Activated CD8-positive, alpha-beta T cell treated with anti-CD3 and anti-CD28 coated beads for 36 hours (primary cell): Measurements from ENCODE around the gene CEP85L. TPM values are rescaled to one million over a fixed set of nuclear protein-coding genes. Genes with fewer than 3 reads are reported as not detected.

Source experiments
- ATAC-seq: fragments of 200-7000 bp; cut with Tn5 transposase; one replicate; pipeline ENCODE4 v1.10.0; 2021; ENCODE audit warnings: mild to moderate bottlenecking, moderate library complexity
- CTCF ChIA-PET: fragments of 350-600 bp; sonication (Branson Sonifier 250); formaldehyde crosslinking; loops from one replicate; lab custom pipeline; 2021; ENCODE audit warnings: antibody characterized with exemption; lab: Charles Lee
- POLR2A ChIA-PET: fragments of 350-600 bp; sonication (Branson Sonifier 250); formaldehyde crosslinking; loops from one replicate; lab custom pipeline; 2021; ENCODE audit warnings: antibody characterized with exemption; lab: Charles Lee
- DNase-seq: peaks from one replicate; pipeline ENCODE4 v3.0.0-alpha.2; 2020
- H3K27ac Mint-ChIP-seq: one replicate; pipeline ENCODE4 v1.8.0; 2021; ENCODE audit warnings: mild to moderate bottlenecking, mixed read lengths
- H3K27me3 Mint-ChIP-seq: one replicate; pipeline ENCODE4 v1.8.0; 2021; ENCODE audit warnings: mixed read lengths
- H3K36me3 Mint-ChIP-seq: one replicate; pipeline ENCODE4 v1.8.0; 2021; ENCODE audit warnings: low read depth, mixed read lengths
- H3K4me1 Mint-ChIP-seq: one replicate; pipeline ENCODE4 v1.8.0; 2021; ENCODE audit warnings: low read depth, mixed read lengths
- H3K4me3 Mint-ChIP-seq: one replicate; pipeline ENCODE4 v1.8.0; 2021; ENCODE audit warnings: mild to moderate bottlenecking, moderate library complexity, mixed read lengths
- H3K9me3 Mint-ChIP-seq: one replicate; pipeline ENCODE4 v1.8.0; 2021; ENCODE audit warnings: mixed read lengths
- CTCF ChIP-seq: fragments of 200-600 bp; IDR thresholded peaks from one replicate; pipeline ENCODE4 v1.8.0; 2022; ENCODE audit warnings: antibody characterized with exemption, mild to moderate bottlenecking
- intact Hi-C: fragments of 100-400 bp; cut with micrococcal nuclease; formaldehyde crosslinking; loops from one replicate; pipeline ENCODE4 v1.10.0; 2022
- total RNA-seq, 2 experiments: library from RNA; stranded (reverse); gene quantifications; one replicate each; pipeline ENCODE4 v1.2.3, GENCODE V29; 2021

Gene CEP85L
- total RNA-seq, 2 experiments from 2014 or later, result 39.6 to 40.3 TPM

GRCh38 chr6:118641042-118641441, 10.3 kb downstream of the CEP85L start:
- no peak for ATAC-seq
- H3K36me3 Mint-ChIP-seq, result peaks cover 23% of the 10 kb centered on the region
- ChIA-PET POLR2A (no interaction called here), CTCF (no interaction called here)
- H3K27ac Mint-ChIP-seq, result peak overlapping the region; percentile 6
- no peak for DNase-seq
- no peaks in the 10 kb centered on the region for H3K27me3 Mint-ChIP-seq
- no peak for TF ChIP-seq CTCF
- H3K9me3 Mint-ChIP-seq, result peaks cover 7% of the 10 kb centered on the region
- H3K4me3 Mint-ChIP-seq, result no peak overlapping the region
- H3K4me1 Mint-ChIP-seq, result peaks cover 68% of the 10 kb centered on the region
- intact Hi-C loops, result no loop called here

- POLR2A ChIA-PET, result interaction anchor here (1.0 kb wide), 1 partner anchor 12 kb away, joined by 7 read pairs; the partner anchor contains the start of gene CEP85L
- ATAC-seq, result peak; percentile 47
These were observed 12.1 kb downstream of the CEP85L start for GRCh38 chr6:118639054-118639964.

GRCh38 chr6:118638288-118638687, 13.1 kb downstream of the CEP85L start:
- Mint-ChIP-seq H3K27ac (no peak overlapping the region), H3K27me3 (no peaks in the 10 kb centered on the region), H3K4me3 (no peak overlapping the region), H3K4me1 (peaks cover 73% of the 10 kb centered on the region), H3K9me3 (peaks cover 7% of the 10 kb centered on the region), H3K36me3 (peaks cover 20% of the 10 kb centered on the region)
- intact Hi-C loops, result no loop called here
- ATAC-seq, result no peak
- no peak for TF ChIP-seq CTCF
- ChIA-PET POLR2A (no interaction called here), CTCF (interaction anchor here (1.0 to 2.1 kb wide), 3 partner anchors 20 to 162 kb away, joined by 3 to 9 read pairs (median 4); no protein-coding TSS in a partner anchor)
- no peak for DNase-seq

More at GRCh38 chr6:118639054-118639964, 12.1 kb downstream of the CEP85L start:
- no peak overlapping the region for H3K4me3 Mint-ChIP-seq
- H3K27me3 Mint-ChIP-seq, result no peaks in the 10 kb centered on the region
- CTCF ChIA-PET, result interaction anchor here (0.7 to 2.1 kb wide), 8 partner anchors 12 to 161 kb away, joined by 3 to 9 read pairs (median 3); partner anchors contain the start of gene CEP85L
- intact Hi-C loops, result no loop called here
- H3K9me3 Mint-ChIP-seq, result peaks cover 7% of the 10 kb centered on the region
- H3K36me3 Mint-ChIP-seq, result peaks cover 20% of the 10 kb centered on the region
- H3K27ac Mint-ChIP-seq, result no peak overlapping the region
- H3K4me1 Mint-ChIP-seq, result peaks cover 73% of the 10 kb centered on the region
- no peak for DNase-seq
- TF ChIP-seq CTCF, result no peak

- Mint-ChIP-seq H3K27me3 (no peaks in the 10 kb centered on the region), H3K9me3 (peaks cover 7% of the 10 kb centered on the region), H3K4me3 (no peak overlapping the region), H3K27ac (no peak overlapping the region), H3K4me1 (peaks cover 79% of the 10 kb centered on the region), H3K36me3 (peaks cover 34% of the 10 kb centered on the region)
- TF ChIP-seq CTCF, result no peak
- DNase-seq, result no peak
- CTCF ChIA-PET, result interaction anchor here (0.9 to 3.5 kb wide), 7 partner anchors 9 to 164 kb away, joined by 3 to 14 read pairs (median 3); no protein-coding TSS in a partner anchor
- no peak for ATAC-seq
- intact Hi-C loops, result no loop called here
- POLR2A ChIA-PET, result interaction anchor here (0.6 to 1.9 kb wide), 3 partner anchors 8 to 161 kb away, joined by 3 to 7 read pairs (median 3); partner anchors contain the start of gene CEP85L
These were observed 15.3 kb downstream of the CEP85L start for GRCh38 chr6:118635909-118636735.
